Tibial nerve (tissue), 3 donors: ENCODE data around the gene IDS.

Experiments
- CTCF ChIP-seq, 5 experiments: fragments of 200-600 bp in 3 of 5; fragments of 450-650 bp in 2 of 5; sonication (generic) in 3 of 5; IDR thresholded peaks; one replicate each; pipeline ENCODE4 v1.5.1; 2016 to 2019; ENCODE audit warnings: antibody characterized with exemption in 5 of 5, mild to moderate bottlenecking in 3 of 5, moderate library complexity in 2 of 5
- POLR2A ChIP-seq, 2 donors: fragments of 450-650 bp; IDR thresholded peaks; one replicate each; pipeline ENCODE4 v1.6.1; 2017; ENCODE audit warnings: antibody characterized with exemption in 2 of 2, mild to moderate bottlenecking in 2 of 2, moderate library complexity in 2 of 2

- TF ChIP-seq CTCF (IDR thresholded peaks at IDR 0.05) (peak; percentile 44 to 51 (median 48)), POLR2A (IDR thresholded peaks at IDR 0.05) (no peak)
These were observed 7.2 kb upstream of the IDS start for GRCh38 chrX:149512225-149512885.
